ENCODE results near the gene USH1C.

- TF ChIP-seq CTCF (IDR thresholded peaks at IDR 0.05): no peak
- no peak for TF ChIP-seq POLR2A (IDR thresholded peaks at IDR 0.05)
Observed at GRCh38 chr11:17559341-17560087, 15.3 kb upstream of the USH1C start.
